NCI-H2171 (cell line): ENCODE measurements around the gene DYNLT4.

ENCODE experiments used
- DNase-seq: peaks from one replicate; lab custom pipeline; 2025; lab: John Stamatoyannopoulos, UW

The DYNLT4 gene

GRCh38 chr1:44757420-44757819, 49.7 kb downstream of the DYNLT4 start:
- DNase-seq = no peak
